Brain pericyte (primary cell): ENCODE results near the gene SYNPO2.

Experiments
- DNase-seq: peaks from one replicate; pipeline ENCODE4 v3.0.0-alpha.2; 2012; ENCODE audit warnings: low read depth, low spot score

The SYNPO2 gene, protein sequence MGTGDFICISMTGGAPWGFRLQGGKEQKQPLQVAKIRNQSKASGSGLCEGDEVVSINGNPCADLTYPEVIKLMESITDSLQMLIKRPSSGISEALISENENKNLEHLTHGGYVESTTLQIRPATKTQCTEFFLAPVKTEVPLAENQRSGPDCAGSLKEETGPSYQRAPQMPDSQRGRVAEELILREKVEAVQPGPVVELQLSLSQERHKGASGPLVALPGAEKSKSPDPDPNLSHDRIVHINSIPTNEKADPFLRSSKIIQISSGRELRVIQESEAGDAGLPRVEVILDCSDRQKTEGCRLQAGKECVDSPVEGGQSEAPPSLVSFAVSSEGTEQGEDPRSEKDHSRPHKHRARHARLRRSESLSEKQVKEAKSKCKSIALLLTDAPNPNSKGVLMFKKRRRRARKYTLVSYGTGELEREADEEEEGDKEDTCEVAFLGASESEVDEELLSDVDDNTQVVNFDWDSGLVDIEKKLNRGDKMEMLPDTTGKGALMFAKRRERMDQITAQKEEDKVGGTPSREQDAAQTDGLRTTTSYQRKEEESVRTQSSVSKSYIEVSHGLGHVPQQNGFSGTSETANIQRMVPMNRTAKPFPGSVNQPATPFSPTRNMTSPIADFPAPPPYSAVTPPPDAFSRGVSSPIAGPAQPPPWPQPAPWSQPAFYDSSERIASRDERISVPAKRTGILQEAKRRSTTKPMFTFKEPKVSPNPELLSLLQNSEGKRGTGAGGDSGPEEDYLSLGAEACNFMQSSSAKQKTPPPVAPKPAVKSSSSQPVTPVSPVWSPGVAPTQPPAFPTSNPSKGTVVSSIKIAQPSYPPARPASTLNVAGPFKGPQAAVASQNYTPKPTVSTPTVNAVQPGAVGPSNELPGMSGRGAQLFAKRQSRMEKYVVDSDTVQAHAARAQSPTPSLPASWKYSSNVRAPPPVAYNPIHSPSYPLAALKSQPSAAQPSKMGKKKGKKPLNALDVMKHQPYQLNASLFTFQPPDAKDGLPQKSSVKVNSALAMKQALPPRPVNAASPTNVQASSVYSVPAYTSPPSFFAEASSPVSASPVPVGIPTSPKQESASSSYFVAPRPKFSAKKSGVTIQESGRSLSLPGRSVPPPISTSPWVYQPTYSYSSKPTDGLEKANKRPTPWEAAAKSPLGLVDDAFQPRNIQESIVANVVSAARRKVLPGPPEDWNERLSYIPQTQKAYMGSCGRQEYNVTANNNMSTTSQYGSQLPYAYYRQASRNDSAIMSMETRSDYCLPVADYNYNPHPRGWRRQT

DNA sequence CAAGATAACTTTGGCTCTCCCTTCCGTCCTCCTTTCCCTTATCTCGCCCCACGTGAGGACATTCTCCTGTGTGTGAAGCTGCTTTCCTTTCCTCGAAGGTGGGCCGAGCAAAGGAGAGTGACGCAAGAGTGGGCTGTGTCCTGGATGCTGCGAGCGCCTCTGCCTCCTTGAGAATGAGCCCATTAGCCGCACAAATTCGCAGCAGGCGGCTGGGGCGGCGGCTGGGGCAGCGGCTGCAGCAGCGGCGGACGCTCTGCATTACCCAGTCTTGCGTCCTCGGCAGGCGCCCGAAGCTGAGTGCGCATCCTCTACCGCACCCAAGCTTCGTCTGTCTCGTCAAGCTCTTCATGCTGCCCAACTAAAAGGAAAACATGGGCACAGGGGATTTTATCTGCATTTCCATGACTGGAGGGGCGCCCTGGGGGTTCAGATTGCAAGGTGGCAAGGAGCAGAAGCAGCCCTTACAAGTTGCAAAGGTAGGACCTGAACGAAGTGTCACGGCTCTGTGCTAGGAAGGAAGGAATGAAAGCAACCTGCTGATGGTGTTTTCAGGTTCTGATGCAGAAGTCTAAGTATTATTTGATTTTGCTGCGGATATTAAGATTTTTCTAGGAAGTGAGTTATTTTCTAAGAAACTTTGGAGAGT, at the start of gene SYNPO2:
Gene SYNPO2, plus strand, starts transcription at position 189 of the 646 bp plus-strand sequence. Its CDS starts 183 bp downstream, at position 372.
- DNase-seq, result no peak

DNA sequence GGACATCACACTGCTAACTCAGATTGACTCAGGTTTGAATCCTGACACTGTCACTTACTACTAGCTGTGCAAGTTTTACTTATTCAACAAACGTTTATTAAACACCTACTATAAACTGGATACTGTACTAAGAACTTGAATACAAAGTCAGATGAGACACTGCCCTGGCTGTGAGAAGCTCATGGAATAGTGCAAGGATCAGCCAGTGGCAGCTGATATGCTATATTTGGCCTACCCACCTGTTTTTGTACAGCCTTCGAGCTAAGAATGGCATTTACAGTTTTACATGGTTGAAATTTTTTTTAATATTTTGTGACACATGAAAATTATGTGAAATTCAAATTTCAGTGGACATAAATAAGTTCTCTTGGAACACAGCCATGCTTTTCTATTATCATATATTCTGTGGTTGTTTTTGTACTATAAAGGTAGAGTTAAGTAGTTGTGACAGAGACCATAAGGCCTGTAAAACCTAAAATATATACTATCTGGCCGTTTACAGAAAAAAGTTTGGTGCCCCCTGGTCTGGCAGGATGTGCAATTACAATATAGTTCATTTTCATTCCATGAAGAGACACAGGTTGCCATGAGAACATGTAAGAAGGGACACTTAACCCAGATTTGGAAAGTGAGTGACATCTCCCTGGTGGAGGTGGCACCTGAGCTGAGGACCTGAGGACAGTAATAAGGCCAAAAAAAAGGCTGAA, 49.3 kb upstream of the SYNPO2 start:
- no peak for DNase-seq

DNA sequence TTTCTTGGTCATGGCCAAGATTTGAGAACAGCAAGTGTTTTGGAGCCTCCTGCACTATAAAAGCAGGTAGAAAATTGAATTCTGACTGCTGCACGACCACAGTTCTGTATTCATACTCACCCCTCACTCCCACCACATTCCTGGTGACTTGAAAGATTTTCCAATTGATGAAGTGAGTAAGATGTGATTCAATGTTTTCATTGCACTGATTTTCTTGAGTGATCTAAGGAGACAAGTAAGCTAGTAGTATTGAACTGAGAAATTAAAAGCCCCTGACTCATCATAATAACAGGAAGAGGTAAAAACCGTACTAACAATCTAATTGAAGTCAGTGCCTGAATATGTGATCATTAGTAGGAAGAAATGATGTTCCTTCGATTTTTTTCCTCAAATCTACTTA, 46.6 kb upstream of the SYNPO2 start:
- DNase-seq, result no peak

DNA sequence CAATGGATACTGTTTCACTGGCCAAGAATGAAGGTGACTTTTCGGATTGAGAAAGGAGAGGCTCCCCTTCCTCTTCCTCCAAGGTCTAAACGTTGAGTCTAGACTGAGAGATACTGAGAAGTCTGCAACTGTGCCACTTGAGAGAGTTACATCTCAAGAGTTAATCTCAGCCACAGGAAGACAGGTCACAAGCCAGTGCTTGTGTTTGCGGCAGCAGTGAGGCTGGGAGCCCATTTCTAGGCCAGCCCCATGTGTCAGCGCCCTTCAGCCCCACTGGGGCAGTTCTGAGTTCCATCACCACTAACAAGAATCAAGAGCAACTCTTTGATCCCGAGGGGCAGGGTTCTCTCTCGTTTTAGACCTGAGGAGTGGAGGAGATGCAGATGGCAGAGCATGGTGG, 45.4 kb upstream of the SYNPO2 start:
- no peak for DNase-seq

DNA sequence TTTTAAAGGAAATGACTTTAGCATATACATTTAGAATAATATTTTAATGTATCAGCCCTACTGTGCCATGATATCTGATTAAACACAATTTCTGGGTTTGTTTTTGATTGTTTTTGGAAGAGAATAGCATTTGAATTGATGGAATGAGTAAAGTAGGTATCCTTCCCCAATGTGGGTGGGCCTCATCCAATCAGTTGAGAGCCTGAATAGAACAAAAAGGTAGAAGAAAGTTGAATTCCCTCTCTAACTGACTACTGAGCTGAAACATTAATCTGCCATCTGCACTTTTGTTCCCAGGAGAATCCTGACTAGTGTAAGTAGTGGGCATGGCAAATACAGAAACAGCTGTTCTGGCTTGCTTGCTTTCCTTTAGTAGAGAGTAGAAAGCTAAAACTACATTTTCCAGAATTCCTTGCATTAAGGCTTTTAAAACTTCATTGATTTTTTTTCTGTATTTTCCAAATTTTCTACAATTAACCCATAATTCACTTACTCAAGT, 43.1 kb upstream of the SYNPO2 start:
- no peak for DNase-seq

DNA sequence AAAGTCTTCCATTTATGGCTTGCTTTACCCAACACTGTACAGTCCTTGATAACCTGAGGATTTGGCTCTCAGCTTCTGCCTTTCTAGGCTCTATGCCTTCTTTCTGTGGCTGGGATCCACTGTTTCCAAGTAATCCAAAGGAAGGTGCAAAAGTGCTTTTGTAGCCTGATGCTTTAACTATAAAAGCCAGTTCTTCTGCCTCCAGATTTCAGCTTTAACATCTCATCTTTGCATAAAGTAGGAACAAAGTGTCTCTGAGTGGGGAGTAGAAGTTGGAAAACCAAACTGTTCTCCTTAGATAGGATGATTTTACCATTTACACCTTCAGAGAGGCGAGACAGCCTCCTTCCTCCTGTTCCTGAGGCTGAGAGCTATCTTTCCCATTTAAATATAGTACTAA, 41.7 kb upstream of the SYNPO2 start:
- no peak for DNase-seq

DNA sequence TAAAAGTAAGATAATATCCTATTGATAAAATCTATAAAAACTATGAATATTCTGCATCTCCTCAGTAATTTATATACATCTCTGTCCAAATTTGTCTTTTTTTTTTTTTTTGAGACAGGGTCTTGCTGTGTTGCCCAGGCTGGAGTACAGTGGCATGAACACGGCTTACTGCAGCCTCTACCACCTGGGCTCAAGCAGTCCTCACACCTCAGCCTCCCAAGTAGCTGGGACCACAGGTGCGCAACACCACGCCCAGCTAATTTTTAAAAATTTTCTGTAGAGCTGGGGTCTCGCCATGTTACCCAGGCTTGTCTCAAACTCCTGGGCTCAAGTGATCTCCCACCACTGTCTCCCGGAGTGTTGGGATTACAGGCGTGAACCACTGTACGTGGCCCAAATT, 40.4 kb upstream of the SYNPO2 start:
- no peak for DNase-seq

DNA sequence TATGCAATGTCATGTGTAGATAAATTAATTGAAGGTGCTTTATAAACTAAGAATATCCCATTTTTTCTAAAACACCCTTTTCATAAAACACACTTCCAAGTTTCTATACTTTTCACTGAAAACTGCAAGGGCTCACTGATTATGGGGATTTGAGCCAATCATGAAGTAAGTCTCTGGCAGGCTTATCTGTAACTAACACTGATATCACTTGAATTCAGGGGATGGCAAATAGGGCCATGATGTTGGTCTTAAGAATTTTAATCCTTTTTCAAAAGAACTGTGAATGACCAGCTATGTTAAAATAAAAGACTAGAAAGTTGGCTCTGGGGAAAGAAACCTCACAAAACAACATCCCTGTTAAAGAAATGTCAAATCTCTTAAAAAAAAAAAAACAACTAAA, 39.8 kb upstream of the SYNPO2 start:
- DNase-seq, result no peak

DNA sequence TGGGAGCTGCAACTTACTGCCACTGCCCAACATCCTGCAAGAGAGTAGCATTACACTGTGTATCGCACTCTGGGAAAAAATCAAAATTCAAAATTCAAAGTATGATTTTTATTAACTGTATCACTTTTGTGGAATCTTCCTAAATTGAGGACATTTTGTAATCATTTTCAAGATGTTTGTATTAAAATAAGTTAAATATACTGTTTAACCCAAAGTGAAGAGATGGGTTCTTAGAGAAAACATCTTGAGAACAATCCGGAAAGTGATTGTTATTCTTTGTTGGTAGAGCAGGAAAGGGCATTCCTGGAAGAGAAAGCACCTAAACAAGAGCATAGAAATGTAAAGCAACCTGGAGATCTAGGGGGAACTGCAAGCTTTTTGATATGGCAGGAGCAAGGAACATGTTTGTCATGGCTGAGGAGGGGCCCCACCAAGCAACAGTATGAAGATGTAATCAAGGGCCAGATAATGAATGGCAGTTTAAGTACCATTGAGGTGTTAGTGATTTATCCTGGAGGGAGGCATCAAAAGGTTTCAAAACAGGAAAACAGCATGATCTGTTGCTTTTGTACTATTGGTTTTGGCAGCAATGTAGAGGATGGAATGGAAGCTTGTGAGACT, 38.7 kb upstream of the SYNPO2 start:
- DNase-seq, result no peak

DNA sequence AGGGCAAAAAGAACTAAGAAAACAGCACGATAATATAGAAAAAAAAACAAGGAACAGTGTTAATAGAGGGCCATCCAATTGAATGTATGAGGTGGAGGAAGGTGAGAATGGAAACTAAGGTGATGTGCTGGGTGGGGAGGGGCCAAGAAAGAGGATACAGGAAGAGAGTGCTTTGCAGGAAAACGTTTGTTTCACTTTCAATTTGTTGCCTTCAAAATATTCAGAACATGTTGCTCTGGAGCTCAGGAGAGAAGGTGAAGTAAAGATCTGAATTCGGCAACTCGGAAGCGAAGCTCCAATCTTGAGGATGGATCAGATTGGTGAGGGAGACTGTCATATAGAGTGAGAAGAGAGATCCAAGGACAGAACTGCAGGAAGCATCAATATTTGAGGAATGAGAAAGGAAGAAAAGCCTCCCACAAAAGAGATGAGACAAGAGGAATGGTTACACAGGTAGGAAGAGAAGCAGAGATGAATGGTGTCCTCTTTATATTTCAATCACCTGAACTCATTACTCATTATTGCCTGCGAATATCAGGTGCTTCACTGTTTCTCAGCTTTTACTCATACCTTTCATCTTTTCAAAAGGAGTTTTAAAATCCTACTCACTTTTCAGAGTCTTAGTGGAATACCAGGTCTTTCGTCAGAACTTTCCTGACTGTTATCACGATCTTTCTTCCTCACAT, 38.0 kb upstream of the SYNPO2 start:
- DNase-seq, result no peak

DNA sequence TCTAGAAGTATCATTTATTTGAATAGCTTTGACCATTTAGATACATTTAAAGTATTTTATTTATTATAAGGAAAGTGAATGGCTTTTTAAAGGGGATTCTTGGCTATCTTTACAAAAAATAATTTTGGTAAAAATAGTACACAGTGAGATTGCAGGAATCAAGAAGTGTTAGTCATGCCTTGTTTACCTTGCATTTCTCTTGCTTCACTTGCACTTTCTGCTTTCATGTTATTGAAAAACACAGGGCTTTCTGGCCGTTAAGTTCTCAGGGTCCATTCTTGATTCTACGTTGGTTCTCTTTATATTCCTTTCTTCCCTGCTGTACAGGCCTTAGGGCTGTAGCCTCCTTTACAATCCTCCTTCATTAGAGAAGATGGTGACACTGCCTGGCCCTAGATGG, 30.9 kb upstream of the SYNPO2 start:
- no peak for DNase-seq

DNA sequence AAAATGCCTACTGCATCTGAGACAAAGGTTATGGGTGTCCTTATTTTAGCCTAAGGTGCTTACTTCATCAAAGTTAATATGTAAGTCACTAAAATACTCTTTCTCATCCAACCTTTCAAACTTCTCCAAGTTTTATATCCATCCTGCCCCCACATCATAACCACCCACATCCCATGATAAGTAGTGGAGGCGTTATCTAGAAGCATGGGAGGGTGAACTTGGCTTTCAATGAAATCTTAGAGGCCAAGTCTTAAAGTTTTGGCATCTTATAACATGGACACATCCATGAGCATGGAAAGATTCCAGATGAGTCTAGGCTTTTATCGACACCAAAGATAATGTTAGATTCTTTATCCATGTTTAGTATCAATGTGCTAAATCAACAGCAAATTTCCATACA, 29.9 kb upstream of the SYNPO2 start:
- no peak for DNase-seq

DNA sequence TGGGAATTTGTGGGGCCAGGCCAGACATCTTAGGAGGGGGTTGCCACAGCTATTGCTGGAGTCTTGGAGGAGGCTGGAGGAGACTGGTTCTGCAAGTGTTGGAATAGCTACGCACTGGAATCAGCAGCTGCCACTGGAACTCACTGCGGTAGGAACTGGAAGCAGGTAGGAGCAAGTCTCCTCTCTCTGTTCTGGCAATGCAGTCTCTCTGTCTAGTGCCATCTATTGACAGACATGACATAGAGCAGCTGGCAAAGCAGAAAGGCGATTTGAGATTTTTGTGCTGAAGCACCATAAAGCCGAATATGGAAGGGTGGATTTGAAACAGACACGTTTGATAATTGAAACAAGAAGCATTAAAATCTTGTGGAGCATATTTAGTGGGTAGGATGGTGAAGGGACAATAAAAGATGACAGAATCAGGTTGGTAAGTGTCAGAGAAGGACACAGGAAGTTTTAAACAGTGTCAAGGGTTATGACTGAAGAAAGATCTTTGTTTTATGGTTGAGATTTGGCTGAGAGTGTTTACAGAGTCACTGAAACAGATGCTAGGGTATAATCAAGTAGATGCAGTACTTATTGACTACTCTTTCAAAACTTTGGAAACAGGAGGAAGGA, 23.5 kb upstream of the SYNPO2 start:
- DNase-seq, result no peak

DNA sequence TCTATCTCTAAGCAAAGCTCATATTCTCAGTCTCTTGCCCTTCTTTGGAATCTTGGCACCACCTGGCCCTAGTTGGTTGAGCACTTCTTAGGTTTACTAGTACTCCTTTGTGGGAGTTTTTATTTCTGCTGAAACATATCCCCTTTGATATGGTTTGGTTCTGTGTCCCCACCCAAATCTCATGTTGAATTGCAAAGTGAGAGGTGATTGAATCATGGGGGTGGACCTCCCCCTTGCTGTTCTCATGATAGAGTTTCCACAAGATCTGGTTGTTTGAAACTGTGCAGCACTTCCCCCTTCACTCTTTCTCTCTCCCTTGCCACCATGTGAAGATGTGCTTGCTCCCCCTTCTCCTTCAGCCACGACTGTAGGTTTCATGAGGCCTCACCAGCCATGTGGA, 22.2 kb upstream of the SYNPO2 start:
- DNase-seq, result no peak

DNA sequence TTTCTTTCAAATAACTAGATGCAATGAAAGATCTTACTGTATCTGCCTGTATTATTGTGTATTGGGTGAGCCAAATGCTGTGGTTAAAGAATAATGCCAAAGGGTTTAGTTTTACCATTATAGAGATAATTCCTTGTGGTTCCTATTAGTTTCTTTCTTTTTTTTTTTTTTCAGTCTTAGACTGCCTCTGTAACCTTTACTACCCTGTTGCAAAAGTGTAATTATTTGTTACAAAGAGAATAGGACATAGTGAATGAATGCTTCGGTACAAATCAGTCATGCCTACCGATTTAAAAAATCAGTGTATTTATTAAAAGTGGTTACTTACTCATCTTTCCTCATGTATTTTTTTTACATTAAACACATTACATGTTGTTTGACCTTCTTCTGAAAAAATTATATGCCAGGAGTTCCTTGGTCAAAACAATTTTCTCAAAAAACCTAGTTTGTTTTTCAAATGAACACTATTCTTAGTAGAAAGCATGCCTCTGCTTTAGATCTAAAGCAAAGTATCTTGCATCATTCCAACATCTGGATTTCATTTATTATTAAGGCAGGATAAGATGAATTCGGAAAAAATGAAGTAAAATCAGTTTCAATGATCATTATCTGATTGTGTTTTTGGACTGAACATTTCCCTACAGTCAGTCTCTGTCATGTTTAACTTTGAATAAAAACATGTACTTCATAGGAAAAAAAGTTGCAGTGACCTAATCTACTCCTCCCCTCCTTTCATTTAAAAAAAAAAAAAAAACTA, 21.2 kb upstream of the SYNPO2 start:
- no peak for DNase-seq

DNA sequence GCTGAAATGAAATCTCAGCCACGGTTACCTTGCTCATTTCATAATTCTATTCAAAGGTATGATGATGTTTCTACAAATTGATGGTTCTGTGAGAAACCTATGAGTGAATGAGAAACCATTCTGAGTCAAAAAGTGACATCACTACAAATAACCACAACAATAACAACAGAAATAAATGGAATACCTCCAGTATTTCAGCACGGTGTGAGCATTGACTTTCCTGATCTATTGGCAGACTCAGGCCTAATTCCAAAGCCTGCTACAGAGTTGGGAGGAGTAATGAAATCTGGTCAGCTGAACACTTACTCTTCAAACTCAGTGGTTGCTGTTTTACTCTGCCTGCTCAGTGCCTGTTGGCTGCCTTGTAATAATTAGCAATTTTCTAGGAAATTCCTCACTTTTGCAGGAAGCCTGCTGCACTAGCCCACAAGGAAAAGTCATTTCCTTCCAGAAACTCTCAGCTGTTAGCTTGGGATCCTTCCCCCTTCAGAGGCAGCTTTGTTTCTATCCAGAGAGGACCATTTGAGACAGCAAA, 18.8 kb upstream of the SYNPO2 start:
- DNase-seq, result no peak

DNA sequence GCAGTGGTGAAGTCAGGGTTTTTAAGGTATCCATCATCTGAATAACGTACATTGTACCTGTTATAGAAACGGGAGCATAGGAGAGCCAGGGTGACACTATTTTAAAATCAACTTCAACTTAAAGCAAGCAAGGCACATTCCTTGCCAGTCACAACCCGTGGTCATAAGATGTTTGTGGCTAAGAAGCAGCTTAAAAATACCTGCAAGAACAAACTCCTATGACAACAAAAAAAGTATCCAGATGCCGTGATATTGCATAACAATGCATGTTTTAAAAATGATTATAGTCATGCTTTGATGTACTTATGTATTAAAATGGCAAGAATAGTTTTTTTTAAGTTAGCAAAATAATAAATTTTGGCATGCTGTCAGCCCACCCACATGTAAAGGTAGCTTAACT, 16.5 kb upstream of the SYNPO2 start:
- DNase-seq, result no peak

DNA sequence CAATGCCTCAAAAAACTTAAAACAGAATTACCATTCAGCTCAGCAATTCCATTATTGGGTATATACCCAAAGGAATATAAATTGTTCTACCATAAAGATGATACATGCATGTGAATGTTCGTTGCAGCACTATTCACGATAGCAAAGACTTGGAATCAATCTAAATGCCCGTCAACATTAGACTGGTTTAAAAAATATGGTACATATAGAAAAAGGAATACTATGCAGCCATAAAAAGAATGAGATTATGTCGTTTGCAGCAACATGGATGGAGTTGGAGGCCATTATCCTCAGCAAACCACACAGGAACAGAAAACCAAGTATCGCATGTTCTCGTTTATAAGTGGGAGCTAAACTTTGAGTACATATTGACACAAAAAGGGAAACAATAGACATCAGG, 10.9 kb upstream of the SYNPO2 start:
- no peak for DNase-seq
